Measurements from ENCODE around the gene ARL14EP. TPM values are rescaled to one million over a fixed set of nuclear protein-coding genes. Genes with fewer than 3 reads are reported as not detected.

ARL14EP gene
- total RNA-seq, 2 donors from 2014 or later: 11.3 to 11.8 TPM

- intact Hi-C loops (cut with DNase I, micrococcal nuclease): no loop called here
- ATAC-seq (no peak), DNase-seq (no peak)
Observed at GRCh38 chr11:30322191-30322590, 713 bp upstream of the ARL14EP start.

GRCh38 chr11:30326114-30326778 is 3.3 kb downstream of the ARL14EP start:
- no peak for ATAC-seq
- DNase-seq: no peak
- intact Hi-C loops (cut with DNase I, micrococcal nuclease): no loop called here

- intact Hi-C loops (cut with DNase I, micrococcal nuclease): no loop called here
- DNase-seq (no peak), ATAC-seq (no peak)
Observed at GRCh38 chr11:30326906-30327305, 4.0 kb downstream of the ARL14EP start.

- ATAC-seq: no peak
- DNase-seq: no peak
- intact Hi-C loops (cut with DNase I, micrococcal nuclease): no loop called here
Observed at GRCh38 chr11:30328681-30329080, 5.8 kb downstream of the ARL14EP start.

- DNase-seq (no peak), ATAC-seq (no peak)
- intact Hi-C loops (cut with DNase I, micrococcal nuclease): no loop called here
Observed at GRCh38 chr11:30329150-30329940, 6.4 kb downstream of the ARL14EP start.

GRCh38 chr11:30333405-30333804 is 10.5 kb downstream of the ARL14EP start:
- intact Hi-C loops (cut with DNase I, micrococcal nuclease): no loop called here
- DNase-seq (no peak), ATAC-seq (no peak)

- DNase-seq (no peak), ATAC-seq (peak; percentile 26)
- intact Hi-C loops (cut with DNase I, micrococcal nuclease): no loop called here
Observed at GRCh38 chr11:30342736-30343166, 19.8 kb downstream of the ARL14EP start.

- intact Hi-C loops (cut with DNase I, micrococcal nuclease): no loop called here
- no peak for ATAC-seq
- no peak for DNase-seq
Observed at GRCh38 chr11:30344085-30344484, 21.2 kb downstream of the ARL14EP start.

GRCh38 chr11:30345644-30346043 is 22.7 kb downstream of the ARL14EP start:
- intact Hi-C loops (cut with DNase I, micrococcal nuclease): loop anchor here in 1 of 2 donors (5.0 kb wide), 2 partner anchors 517 to 572 kb away; no protein-coding TSS in a partner anchor
- DNase-seq: no peak
- ATAC-seq: no peak

GRCh38 chr11:30346068-30346688 is 23.3 kb downstream of the ARL14EP start:
- intact Hi-C loops (cut with DNase I, micrococcal nuclease): loop anchor here in 1 of 2 donors (5.0 kb wide), 2 partner anchors 516 to 571 kb away; no protein-coding TSS in a partner anchor
- ATAC-seq (peak; percentile 64), DNase-seq (no peak)

- intact Hi-C loops (cut with DNase I, micrococcal nuclease): loop anchor here in 1 of 2 donors (5.0 kb wide), 2 partner anchors 514 to 569 kb away; no protein-coding TSS in a partner anchor
- ATAC-seq: no peak
- no peak for DNase-seq
Observed at GRCh38 chr11:30348035-30348434, 25.1 kb downstream of the ARL14EP start.

GRCh38 chr11:30349885-30350284 is 27.0 kb downstream of the ARL14EP start:
- no peak for DNase-seq
- ATAC-seq: no peak
- intact Hi-C loops (cut with DNase I, micrococcal nuclease): loop anchor here in 1 of 2 donors (5.0 kb wide), 2 partner anchors 512 to 567 kb away; no protein-coding TSS in a partner anchor

- DNase-seq (no peak), ATAC-seq (no peak)
- intact Hi-C loops (cut with DNase I, micrococcal nuclease): no loop called here
Observed at GRCh38 chr11:30350384-30350783, 27.5 kb downstream of the ARL14EP start.

GRCh38 chr11:30351061-30351460 is 28.2 kb downstream of the ARL14EP start:
- no peak for DNase-seq
- intact Hi-C loops (cut with DNase I, micrococcal nuclease): no loop called here
- no peak for ATAC-seq

- DNase-seq: no peak
- intact Hi-C loops (cut with DNase I, micrococcal nuclease): no loop called here
- ATAC-seq: no peak
Observed at GRCh38 chr11:30356391-30356790, 33.5 kb downstream of the ARL14EP start.

GRCh38 chr11:30357872-30358271 is 35.0 kb downstream of the ARL14EP start:
- intact Hi-C loops (cut with DNase I, micrococcal nuclease): no loop called here
- DNase-seq: no peak
- no peak for ATAC-seq

GRCh38 chr11:30358536-30358935 is 35.6 kb downstream of the ARL14EP start:
- intact Hi-C loops (cut with DNase I, micrococcal nuclease): no loop called here

GRCh38 chr11:30360741-30361140 is 37.8 kb downstream of the ARL14EP start:
- intact Hi-C loops (cut with DNase I, micrococcal nuclease): loop anchor here in 1 of 2 donors (10.0 kb wide), 2 partner anchors 274 to 304 kb away; no protein-coding TSS in a partner anchor
- ATAC-seq (no peak), DNase-seq (no peak)

More at GRCh38 chr11:30358536-30358935, 35.6 kb downstream of the ARL14EP start:
- ATAC-seq (no peak), DNase-seq (no peak)

- ATAC-seq (no peak), DNase-seq (no peak)
- intact Hi-C loops (cut with DNase I, micrococcal nuclease): loop anchor here in 1 of 2 donors (10.0 kb wide), 2 partner anchors 271 to 301 kb away; no protein-coding TSS in a partner anchor
Observed at GRCh38 chr11:30364139-30364836, 41.4 kb downstream of the ARL14EP start.
